ENCODE data around the gene GPR42.

GRCh38 chr19:35347930-35348298 is 23.0 kb upstream of the GPR42 start:
- TF ChIP-seq CTCF (IDR thresholded peaks at IDR 0.05) (no peak), POLR2A (IDR thresholded peaks at IDR 0.05) (no peak)

Data from Peyer's patch (tissue), 4 donors.